GM18907 (cell line): ENCODE measurements around the gene TCF4.
A peak's percentile ranks its signal among the peaks of the same experiment; 100 is the strongest.

Experiments used
- ATAC-seq: cut with Tn5 transposase; IDR thresholded peaks from one replicate; pipeline ENCODE4 v1.9.1; 2021; ENCODE audit warnings: mild to moderate bottlenecking, moderate library complexity; ENCODE audit not compliant: unreplicated experiment

TCF4 gene

DNA sequence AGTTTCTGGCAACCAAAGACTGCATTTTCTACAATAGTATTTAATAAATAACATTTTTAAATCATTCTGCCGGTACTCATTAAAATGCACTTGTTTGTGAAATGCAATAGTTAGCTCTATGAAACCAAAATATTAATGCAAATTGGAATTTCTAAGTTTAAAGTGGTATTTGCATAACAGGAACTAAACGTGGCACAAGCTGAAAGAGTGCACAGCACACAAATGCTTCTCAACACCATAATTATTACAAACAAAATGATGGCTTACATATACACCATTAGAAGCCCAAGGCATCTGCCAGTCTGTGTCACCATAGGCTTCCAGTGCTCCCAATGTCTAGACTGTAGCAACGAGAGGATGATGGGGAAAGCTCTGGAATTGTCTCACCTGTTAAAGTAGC, 280.5 kb downstream of the TCF4 start:
- peak; percentile 54 for ATAC-seq

DNA sequence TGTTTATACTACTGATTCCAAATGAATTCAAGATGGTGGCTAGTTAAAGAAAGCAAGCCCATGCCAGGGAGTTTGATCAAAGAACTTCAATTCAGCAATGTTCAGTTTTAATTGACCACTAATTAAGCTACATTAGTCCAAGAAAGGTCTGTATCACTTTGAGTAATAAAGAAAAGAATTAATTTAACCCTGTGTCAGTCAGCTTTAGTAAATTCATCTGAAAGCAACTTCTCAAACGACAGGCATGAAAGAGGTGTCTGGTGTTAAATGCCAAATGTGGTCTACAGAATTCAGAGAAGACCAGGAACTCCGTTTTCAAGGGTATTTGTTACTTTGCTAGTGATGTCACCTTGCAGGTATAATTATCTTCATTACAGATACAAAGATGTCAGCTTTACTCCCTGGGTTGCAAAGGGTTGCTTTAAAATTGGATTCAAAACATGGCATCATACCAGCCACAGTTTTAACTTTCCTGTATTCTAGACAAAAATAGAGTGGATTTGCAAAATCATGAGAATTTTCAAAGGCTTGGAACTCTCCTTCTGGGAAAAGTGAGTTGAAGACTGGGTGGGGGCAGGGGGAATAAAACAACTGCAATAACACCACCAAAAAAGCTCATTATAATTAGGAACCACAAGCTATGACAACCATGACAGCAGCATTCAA, 281.5 kb downstream of the TCF4 start:
- no peak for ATAC-seq

DNA sequence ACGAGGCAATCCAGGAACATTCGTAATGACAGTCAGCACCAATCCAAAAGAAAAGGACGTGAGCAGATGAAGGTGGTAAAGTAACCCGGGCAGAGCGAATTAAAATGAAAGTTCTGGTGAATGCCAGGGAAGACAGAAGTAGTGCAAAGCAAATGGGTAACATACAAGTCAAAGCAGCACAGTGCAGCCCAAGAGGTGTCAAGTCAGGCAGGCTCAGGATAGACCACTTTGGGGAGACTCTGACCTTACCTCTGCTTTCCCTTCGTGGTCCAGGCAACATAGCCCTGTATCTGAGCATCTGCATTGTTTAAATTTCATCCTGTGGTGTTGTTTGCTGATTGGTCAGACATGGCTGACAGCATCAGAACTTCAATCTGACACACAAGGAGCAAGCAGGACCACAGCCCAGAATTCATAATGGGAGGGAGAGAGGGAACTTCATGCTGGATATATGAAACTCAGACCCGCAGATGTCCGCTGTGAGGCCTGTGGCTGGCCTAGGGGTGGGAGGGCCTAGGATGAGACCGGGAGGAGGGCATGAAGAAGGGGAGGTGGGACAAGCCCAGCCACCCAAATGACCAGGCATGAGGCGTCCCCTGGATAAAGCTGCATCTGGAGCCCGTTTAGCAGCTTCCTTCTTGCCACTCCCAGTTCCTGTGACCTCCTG, 285.7 kb downstream of the TCF4 start:
- no peak for ATAC-seq

DNA sequence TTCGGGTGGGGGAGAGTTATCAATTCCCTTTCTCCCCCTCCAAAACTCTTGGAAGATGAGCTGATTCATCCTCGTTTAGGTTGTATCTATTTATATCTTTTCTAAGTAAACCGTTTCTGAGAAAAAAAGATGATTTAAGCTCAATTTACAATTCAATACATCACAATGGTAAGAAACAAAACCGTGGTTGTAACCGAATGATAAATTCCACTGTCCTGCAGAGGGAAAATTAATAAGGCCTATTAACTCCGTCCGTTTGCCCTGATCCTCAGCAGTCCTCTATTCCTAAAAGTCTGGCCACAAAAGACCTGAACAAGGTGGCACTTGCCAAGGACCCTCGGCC, 286.2 kb downstream of the TCF4 start:
- ATAC-seq, result no peak

DNA sequence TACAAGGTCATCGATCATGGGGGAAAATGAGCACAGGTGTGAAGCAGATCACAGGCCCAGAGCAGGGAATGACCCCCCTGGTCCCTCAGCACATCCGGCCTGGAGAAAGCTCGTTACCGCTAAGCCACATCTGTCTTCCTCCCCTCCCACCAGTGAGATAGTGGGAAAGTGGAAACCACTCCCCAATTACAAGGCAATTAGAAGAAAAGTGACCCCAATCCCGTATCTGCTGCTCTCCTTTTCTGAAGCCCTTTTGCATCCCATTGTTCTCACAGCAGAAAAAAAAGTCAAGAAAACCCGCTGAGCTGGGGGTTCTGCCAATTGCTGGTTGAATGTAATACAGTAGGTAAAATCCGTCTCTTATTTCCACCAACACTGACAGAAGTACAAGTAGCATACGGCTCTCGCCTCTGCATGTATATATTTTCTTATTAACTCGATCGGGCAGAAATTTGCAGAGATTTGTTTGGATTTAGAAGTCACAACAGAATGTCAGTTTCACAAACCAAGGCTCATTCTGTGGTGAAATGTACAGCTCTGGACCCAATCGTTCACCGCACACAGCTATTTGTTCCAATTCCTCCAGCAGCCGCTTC, 287.0 kb downstream of the TCF4 start:
- no peak for ATAC-seq

DNA sequence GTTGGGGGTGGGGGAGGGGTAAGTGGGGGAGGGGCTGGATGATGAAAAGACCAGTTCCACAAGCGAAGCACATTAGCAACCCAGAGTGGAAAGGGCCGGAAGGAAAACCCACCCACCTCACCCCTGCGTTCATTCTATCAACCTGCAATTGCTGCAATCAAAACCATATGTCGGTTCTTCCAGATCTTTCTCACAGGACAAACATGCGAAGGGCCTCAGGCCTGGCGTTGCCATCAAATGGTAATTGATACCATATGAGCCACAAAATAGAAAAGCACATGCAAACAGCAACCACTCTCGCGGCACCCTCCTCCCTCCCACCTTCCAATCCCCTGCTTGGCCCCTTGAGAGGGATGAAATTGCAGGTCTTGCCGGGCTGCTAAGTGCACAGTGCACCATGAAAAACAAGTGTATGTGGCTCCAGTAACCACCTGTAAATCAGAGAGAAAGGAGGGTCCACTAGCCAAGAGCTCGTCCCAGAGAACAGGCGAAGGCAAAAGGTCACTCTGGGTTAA, 287.5 kb downstream of the TCF4 start:
- ATAC-seq, result no peak

DNA sequence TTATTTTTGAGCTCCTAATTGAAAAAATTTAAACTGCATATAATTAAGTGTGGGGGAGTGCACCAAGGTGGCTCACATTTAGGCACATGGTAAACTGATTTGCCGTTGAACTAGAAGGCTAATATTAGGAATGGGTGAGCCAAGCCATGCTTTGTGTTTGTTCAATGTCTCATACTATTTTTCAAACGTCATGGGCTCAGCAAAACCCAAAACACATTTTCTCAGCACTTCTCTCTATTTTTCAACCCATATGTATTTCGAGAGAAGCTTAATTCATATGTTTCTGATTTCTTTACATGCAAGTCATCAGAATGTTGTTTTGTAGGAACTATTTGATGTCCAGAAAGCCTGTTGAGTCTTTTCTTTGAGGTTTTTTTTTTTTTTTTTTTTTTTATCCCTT, 291.2 kb downstream of the TCF4 start:
- ATAC-seq, result no peak

DNA sequence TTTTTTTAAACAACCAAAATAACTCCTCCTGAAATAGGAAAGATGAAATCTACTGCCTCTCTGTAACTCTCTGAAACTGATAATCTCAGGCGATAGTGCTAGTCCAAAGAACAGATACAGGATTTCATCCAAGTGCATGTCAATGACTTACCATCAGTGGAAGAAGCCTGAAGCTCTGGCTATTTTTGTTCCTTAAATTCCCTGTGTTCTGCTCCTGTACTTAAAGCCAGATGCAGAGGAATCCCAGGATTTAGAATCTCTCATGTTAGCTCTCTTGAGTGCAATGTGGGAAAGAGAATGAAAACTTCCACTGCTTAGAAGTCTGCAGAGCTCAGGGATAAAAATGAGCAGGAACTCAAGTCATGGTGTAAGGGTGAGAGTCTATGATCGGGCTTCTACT, 291.9 kb downstream of the TCF4 start:
- no peak for ATAC-seq

DNA sequence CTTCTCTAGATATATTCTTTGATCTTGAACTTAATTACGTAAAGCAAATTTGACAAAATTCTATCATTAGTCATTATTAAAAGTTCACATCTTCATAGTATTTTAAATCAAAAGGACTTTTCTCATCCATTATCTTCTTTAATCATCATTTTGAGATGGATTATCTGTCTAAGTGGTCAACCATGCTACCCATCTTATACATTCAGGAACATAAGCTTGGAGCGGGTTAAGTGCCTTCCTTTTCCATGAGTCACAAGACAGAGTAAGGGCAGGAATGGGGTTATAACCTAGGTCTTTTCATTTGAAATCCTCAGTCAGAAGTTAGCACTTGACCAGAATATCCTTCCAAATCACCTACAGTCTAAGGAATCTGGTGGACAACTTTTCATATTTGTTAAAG, 297.1 kb downstream of the TCF4 start:
- no peak for ATAC-seq

DNA sequence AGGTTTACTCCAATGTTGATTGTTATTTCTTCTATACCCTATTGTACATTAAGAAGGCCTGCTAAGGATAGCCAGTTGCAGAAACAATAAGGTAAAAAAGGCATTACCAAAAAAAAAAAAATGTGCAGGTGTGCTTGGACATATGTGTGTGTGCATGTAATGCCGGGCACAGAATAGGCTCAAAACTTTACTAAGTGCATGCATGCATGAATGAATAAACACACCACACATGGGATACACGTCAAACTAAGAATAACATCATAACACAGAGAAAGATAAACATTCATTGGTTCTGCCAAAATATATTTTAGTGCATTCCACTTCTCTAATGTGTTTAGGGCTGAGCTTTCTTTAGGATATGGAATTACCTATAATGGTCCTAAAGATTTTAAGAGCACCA, 298.2 kb downstream of the TCF4 start:
- peak; percentile 69 for ATAC-seq

DNA sequence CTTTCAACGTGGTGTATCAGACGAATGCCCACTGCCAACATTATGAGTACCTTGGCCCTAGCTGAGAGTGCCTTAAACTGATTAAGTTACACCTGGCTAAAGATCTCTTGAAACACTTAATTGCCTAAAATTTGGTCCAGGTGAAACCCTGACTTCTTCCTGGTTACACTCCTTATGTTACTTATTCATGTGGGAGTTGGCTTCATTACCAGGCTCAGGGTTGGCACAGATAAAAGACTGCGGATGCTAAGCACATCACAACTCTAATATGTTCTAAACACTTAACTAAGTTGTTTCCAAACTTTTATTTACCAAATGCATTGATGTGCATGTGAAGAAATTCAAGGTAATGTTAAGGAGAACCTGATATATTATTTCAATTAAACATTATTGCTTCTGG, 298.9 kb downstream of the TCF4 start:
- ATAC-seq, result no peak

DNA sequence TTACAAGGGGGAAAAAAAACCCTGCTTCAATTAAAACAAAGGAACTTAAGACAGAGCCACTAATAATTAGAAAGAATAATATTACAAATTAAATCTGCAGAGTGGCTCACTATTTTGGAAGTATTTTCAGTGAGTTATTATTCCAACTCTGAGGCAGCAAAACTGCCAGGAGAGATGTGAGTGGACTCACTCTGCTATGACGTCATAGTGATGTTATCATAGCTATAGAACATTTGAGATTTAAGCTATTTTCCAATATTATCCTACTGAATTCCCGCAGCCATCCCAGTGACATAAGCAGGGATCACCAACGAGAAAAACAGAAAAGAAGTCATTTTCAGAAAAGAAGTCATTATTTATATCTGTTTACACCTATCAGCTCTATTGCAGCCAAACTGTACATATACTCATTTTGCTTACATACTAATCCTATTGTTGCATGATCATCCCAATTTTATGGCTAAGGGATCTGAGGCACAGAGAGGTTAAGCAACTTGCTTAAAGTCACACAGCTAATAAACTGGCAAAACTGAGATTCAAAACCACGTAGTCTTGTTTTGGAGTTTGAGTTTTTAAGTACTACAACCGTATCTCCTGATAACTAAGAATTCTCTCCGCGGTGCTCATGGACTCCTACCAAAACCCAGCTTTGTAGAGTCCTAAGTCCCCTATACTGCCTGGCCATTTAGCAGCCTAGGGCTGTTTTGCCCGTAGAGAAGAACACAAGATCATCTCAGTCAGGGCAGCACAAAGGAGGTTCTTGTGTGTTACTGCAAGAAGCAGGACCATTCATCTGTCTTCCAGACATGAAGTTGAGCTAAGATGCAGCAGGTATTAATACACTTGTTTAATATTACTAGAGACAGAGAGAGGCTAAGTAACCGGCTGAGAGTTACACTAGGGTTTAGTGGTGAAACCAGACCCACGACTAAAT, 299.8 kb downstream of the TCF4 start:
- ATAC-seq, result no peak

DNA sequence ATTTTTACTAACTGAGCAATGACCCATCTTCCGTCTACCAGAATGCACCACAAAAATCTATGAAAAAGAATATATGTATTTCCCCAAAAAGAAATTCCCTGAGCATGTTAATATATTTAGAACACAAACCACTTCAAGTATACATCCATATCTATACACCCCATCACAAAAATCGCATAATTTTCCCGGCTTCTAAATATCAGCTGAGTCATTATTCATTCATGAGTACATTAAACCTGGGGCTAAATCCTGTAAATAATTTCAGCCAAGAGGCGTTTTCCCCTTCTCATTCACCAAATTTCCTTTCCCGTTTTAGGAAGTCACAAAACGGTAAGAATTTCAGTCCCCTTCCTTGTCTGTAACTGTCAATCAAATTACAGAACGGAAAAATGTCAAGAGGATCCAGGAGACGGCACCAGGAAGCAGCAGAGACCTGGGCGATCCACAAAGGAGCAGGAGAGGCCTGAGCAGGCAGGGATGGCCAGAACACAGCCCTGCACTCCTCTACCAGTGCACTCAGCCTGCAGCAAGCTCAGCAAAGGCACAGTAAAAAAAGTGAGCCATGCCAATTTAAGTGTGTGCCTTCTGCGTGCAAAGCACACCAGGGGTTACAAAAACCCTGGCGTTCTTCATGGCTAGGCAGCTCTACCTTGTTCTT, 300.7 kb downstream of the TCF4 start:
- no peak for ATAC-seq

DNA sequence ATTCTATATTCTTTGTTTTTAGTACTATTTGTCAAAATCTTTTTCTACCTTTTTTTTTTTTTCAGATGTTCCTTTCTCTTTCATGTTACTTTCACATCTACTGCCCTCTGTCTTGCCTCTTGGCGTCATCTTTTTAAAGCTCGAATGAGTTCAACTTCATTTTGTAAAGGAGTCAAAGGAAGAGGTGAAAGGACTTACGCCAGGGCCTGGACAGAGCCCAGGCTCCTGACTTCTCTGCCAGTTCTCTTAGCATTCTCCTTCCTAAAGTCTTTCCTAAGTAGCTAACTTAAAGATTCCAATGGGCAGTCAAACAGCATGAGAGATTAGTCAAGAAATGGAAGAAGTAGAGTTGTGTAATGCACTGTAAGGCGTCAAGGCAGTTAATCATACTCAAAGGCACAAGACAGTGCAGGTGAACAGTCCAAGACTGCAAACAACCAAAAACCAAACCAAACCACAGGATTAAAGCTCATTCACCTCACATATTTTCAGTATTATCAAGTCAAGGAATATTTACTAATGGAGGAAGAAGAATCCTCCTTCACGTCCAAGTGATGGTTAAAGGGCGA, 301.7 kb downstream of the TCF4 start:
- ATAC-seq, result no peak

DNA sequence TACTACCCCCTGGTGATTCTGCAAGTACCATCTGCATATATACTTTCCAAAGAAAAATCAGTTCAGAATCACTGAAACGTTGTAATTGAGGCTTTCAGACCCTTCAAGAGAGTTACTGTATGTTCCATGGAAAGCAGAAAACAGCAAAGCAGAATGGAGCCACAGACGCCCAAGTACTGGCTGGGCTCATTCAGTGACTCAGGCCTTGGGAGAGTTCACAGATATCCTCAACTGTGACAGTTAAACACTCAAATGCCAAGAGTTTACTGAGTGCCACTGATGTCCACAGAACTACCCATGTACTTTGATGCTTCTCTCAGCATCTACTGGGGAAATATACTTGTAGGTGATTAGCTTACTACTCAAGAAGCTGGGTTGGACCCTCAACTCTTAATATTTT, 303.4 kb downstream of the TCF4 start:
- ATAC-seq, result no peak

DNA sequence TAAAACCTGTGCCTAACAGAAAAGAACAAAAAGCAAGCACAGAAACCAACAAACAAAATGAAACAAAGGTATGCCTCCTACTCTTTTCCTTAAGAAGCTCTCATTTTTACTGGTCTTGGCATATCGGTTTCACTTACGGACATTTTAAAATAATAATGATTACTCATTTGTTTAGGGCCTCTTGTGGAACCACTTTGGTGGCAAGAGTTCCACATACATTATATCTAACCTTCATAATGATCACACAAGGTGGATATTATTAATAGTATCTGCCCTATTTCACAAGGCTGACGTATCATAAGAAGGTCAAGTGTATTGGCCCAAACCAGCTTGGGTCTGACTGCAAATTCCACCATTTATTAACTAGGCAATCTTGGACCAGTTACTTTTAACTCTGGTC, 304.7 kb downstream of the TCF4 start:
- peak; percentile 47 for ATAC-seq

DNA sequence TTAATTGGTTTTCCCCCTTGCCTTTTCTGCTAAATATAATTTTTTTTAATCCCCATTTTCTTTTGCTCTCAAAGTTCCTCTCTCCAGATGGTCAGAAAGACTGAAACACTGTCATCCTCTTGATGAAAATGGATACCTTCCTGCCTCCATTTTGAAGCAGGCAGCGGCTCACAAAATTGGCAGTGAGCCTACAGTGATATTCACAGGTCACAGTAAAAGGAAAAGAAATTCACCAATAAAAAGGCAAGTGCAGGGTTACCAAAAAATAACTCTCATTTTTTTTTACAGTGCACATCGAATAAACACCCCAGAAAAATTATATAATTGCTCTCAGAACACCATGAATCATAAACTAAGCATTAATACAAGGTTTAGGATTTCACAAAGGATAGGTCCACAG, 307.5 kb downstream of the TCF4 start:
- ATAC-seq, result no peak

DNA sequence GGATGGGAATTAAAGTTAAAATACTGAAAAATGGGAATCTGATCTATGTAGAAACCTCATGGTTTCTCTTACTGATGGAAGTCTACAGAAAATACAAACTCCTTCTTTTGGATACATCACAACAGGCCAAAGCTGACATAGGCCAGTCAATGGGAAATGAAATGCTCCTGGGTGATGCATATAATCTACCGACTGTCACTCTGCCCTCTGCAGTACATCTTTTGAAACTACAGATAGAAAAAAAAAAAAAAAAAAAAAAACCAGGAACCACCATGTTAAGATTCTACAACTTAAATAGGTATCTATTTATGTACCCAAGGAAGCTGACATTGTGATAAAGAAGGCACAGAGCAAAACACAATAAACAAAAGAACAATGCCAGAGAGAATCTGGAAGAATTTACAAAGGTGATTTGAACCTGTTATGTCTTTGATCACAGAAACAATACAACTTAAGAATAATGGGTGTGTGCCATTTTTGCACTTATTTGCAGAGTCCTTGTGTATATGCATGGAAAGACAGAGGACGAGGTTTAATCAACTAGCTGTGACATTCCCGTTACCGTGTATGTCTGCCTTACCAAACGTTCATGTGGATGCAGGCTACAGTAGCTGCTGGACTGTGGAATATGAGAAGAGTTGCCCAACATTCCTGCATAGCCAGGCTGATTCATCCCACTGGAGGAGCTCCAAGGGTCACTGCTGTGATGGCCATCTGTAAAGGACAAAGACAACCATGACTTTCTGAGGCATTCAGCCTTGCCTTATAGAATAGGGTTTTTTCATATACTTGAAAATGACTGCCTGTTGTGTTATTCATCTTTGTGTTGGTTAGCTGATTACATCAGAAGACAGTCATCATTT, 312.7 kb downstream of the TCF4 start:
- no peak for ATAC-seq

DNA sequence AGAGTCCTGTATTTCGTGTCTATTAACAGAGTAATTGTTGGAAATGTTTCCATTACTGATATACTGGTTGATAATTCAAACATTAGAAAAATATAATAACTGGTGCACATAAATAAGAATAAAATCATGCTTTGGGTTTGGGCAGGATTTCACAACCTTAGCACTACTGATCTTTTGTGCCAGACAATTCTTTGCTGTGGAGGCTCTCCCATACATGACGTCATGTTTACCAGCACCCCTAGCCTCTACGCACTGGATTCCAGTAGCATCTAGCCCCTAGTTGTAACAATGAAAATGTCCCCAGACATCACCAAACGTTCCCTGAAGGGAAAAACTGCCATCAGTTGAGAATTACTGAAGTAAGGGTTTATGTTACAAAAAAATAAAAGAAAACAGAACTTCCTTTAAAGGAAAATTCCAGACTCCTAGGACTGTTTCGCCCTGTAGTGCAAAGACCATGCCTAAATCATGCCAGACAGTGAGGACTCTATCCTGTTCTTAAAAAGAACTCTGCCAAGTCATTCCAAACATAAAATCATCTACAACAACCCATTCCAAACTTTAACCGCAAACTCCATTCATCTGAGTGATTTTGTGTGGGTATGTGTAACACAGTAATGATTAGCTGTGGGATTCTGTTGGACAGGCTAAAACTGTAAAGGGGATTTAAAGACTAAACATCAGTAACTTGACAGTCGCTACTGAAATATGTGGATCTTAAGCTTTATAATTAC, 315.3 kb downstream of the TCF4 start:
- no peak for ATAC-seq
